GM18867 (cell line): ENCODE measurements around the gene STPG2.

Experiments used
- ATAC-seq: cut with Tn5 transposase; IDR thresholded peaks from one replicate; pipeline ENCODE4 v1.9.1; 2021; ENCODE audit warnings: mild to moderate bottlenecking, moderate library complexity; ENCODE audit not compliant: unreplicated experiment

The STPG2 gene

DNA sequence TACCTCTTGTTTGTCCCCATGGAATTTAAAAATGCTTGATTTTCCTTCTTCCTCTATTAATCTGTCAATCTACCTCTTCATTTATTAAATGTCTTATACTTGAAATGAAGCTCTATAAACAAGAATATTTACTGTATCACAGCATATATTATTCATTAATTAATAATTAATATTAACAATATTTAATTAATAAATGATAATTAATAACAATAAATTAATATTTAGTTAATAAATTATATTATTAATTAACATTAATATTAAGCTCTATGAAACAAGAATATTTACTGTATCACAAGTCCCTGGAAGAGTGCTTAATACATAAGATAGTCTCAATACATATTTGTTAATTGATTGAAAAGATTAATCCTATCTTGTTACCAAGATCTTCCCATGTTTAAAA is 306.6 kb downstream of the STPG2 start:
- ATAC-seq = no peak

DNA sequence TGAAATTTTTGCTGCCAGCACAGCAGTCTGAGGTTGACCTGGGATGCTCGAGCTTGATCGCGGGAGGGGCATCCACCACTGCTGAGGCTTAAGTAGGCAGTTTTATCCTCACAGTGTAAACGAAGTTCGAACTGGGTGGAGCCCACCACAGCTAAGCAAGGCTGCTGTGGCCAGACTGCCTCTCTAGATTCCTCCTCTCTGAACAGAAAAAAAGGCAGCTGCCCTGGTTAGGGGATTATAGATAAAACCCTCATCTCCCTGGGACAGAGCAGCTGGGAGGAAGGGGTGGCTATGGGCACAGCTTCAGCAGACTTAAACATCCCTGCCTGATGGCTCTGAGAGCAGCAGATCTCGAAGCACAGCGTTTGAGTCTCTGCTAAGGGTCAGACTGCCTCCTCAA is 314.6 kb downstream of the STPG2 start:
- ATAC-seq = no peak

DNA sequence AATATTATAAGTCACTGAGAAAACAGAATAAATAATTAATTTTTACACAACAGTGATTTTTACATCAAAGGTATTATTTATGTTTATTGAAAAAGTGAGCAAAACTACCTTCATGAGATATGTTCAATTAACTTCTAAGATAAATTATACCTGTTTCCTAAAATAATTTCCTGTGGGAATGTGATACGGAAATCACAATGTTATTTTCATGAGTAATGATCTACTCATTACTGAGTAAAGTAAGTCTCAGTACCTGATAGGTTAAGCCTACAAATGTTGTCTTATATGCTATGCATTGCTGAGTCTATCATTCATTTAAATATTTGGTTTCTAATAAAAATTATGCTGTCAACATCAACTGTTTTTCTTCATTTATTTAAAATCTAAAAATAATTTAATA is 324.0 kb downstream of the STPG2 start:
- no peak for ATAC-seq

DNA sequence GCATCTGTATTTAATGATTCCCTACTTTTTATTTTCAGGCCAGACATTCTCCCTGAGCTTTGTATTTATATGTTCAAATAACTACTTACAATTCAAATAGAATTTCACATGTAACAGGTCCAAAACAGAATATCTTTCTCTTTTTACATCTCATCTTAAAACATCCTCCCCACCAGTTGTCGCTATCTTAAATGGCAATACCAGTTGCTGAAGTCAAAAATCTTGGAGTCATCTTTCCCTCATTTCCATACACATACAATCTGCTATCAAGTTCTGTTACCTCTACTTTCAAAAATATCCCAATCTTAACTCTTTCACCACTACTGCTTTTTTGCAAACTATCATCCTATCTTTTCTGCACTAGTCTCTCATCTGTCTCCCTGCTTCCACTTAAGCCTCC is 330.5 kb downstream of the STPG2 start:
- no peak for ATAC-seq

DNA sequence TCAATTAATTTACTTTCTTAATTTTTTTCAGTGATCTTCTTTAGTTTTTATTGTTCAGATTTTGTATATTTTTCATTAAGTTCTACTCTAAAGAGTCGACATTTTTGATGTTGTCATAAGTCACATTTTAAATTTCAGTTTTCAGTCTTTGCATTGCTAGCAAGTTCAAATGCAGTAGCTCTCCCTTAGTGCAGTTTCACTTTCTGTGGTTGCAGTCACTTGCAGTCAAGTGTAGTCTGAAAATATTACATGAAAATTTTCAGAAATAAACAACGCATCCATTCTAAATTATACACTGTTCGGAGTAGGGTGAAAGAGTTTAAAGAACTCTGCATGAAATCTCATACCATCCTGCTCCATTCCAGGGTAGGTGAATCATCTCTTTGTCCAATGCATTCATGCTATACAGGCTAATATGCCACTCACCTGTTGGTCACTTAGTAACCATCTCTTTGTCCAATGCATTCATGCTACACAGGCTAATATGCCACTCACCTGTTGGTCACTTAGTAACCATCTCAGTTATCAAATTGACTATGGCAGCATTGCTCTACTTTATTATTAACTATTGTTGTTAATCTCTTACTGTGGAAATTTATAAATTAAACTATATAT is 356.9 kb downstream of the STPG2 start:
- no peak for ATAC-seq

DNA sequence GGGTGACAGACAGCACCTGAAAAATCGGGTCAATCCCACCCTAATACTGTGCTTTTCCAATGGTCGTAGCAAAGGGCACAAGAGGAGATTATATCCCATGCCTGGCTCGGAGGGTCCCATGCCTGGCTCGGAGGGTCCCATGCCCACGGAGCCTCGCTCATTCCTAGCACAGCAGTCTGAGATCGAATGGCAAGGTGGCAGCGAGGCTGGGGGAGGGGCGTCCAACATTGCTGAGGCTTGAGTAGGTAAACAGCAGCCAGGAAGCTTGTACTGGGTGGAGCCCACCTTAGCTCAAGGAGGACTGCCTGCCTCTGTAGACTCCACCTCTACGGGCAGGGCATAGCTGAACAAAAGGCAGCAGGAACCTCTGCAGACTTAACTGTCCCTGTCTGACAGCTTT is 365.1 kb downstream of the STPG2 start:
- ATAC-seq = no peak

DNA sequence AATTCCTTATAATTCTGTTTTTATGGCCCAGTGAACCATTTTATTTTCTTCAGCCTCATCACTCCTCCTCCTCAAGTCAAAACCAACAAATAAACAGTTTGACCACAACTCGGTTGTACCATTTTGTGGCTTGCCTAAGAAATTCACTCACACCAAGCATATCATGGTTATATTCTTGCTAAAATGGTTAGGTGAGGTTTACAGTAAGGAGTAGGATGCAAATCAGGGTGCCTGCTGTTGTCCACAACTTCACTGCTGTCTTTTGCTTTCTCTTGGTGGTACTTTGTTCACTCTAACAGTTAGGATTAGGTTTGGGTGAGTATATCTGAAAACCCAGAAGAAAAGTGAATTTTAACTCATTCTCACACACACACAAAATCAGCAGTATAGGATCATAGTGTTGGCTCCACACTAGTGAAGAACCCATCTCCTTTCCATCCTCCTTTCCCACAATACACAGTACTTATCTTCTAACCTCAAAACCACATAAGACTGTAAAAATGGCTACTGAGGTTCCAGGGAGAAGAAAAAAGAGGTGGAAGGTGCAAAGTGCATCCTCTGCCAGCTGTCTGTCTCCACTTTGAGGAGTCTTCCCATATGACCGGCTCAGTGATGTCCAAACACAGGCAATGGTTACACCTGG is 368.8 kb downstream of the STPG2 start:
- no peak for ATAC-seq

DNA sequence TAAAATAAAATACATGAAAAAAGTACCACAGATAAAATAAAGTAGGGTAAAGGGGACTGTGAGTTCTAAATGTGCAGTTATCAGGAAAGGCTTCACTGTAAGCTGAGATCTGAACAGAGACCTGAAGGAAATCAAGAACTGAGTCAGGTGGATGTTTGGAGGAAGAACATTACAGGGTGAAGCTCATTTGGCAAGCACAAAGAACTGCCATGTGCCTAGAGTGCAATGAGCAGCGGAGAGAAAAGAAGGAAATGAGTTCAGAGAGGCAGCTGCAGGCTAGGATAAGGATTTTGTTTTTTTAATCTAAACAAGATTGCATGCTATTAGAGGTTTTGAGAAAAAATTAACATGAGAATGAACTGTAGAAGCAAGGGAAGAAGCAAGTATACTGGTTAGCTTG is 373.1 kb downstream of the STPG2 start:
- ATAC-seq = no peak

DNA sequence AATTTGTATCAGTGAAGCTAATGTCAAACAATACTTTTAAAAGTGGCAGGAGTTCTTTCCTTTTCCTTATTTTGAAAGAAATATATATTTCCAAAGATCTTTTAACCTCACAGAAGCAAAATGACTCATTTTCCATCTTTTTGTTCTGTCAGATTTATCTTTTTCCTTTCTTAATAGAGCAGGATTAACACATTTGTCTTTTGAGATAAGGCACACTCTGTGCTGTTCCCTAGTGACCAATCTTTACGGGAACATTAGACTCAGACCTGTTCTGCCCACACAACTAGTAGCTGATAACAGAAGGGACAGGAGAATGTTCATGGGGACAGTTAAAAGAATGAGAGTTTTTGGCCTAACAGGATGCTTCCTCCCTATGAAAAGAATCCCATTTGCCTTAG is 381.2 kb downstream of the STPG2 start:
- ATAC-seq = no peak

DNA sequence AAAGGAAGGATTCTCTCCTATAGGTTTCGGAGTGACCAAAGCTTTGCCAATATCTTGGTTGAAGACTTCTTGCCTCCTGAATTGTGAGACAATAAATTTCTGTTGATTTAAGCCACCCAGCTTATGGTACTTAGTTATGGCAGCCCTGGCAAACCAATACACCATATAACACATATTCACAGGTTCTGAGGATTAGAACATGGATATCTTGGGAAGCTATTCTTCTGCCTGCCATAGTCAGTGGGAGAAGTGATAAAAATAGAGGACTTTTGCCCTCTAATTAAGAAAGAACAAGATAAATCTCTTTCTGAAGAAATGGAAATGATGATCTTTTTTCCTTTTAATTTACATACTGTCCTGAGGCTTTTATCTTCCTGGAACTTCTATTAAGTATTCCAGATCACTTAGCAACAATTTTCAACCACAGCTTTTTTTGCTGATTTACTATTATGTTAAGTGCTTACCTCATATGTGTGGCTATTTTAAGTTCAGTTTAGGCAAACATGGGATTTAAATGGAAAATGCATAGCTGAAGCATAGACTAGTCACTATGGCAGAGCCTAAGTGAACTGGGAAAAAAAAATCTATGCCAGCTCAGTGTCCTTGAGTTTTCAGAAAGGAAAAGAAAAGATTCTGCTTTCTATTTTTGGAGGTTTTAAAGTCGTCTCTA is 381.7 kb downstream of the STPG2 start:
- no peak for ATAC-seq

DNA sequence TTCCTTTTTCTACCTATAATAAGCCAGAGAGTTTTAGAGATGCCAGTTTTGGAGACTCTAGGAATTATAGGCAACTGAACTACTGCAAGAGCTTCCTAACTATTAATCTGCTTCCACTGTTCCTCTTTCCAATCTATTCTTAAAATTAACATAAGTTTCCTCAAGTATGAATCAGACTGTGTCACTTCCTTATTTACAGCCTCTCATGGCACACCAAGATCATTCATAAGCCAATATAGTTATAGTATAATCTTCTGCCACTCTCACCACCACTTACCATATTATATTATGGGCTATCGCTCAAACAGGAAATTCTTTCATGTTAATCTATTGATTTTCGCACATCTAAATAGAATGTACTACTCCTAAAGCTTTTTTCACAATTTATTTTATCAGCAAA is 383.5 kb downstream of the STPG2 start:
- no peak for ATAC-seq

DNA sequence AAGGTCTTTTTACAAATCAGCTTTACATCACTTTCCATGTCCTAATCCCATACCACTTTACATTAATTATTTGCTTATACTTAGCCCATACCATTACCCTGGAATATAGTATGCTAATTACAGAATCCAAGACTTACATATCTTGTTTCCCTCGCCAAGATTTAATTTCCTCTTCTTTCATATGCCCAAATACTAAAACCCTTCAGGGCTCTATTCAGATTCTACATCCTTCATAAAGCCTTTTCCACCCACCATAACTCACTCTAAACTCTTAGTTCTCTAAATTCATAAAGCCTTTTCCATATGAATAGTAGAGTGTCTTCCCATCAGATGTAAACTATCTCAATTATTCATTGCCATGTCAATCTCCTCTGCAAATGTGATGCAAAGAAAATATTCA is 390.7 kb downstream of the STPG2 start:
- no peak for ATAC-seq

DNA sequence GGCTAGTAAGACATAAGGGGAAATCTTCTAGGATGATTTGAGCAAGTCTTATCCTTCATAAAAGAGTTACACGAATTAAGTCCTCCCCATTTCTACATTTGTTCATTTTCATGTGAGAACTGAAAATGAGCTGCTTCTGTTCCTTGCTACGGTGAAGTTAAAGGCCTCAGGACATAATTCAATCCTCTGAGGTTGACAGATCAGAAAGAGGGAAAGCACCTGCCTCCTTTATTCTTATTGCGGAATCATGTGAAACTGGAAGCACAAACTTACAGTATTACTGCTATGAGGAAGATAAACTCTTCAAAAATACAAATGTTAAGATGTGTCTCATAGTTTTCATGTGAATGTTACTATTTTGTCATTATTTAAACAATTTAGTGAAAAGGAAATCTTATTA is 395.3 kb downstream of the STPG2 start:
- peak; percentile 63 for ATAC-seq

DNA sequence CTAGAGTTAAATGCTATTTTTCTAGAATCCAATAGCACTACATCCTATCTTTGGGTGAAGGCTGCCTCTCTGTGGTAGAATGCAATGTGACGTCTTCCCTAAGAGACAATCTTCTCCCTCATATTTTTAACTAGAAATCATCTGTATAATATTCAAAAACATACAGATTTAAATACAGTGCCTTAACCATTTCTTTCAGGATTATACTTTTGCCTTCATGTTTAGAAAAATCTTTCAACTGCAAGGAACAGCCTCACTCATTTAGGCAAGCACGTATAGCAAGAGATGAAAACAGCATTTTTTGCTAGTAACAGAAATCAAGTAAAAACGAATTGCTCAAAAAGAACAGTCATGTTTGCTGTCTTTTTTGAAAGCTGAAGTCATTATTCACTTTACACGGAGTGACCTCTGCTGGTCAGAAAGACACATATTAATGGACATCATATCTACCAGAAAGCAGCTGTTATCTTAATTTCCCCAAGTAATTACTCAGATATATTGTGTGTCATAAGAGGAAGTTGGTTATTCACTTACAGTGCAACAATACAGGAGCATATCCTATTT is 422.3 kb downstream of the STPG2 start:
- no peak for ATAC-seq

DNA sequence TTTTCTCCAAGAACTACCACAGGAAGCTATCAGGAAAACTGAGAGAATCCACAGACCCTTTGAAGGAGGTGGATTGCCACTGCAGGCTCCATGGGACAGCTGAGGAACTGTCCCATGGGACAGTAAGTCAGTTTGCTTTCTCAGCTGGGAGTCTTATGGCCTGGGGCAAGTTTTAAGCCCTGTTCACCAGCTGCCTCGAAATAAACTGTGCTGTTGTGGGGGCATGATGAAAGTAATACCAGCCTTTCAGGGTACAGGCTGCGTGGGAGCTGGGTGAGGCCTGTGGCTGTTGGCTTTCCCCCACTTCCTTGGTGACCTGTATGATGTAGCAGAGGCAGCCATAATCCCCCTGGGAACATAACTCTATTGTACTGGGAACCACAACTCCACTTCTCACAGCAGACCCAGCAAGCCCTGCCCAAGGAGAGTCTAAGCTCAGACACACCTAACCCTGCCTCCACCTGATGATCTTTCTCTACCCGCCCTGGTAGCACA is 452.1 kb downstream of the STPG2 start:
- ATAC-seq = no peak

DNA sequence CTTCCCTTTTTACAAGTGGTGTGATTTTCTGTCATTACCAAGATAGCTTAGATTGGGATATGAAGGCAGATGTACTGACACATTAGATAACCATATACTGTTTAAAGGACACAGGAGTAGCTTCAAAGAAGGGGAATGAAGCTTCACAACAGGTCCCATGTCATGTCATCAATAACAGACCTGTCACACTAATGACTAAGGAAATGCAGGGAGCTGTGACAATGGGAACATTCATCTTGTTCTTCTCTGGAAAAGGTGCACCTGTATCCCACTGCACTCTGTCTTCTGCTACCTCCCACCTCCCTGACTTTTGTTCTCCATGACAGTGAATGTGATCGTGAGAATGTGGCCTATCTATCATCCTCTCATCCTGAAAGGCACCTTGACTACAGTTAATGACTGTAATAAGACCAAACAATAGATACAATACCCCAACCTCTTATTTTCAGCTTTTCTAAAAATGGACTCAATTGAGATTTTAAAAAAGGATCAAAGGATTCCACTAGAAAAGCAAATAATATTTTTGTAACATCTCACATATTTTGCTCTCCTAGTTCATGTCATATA is 472.5 kb downstream of the STPG2 start:
- no peak for ATAC-seq

DNA sequence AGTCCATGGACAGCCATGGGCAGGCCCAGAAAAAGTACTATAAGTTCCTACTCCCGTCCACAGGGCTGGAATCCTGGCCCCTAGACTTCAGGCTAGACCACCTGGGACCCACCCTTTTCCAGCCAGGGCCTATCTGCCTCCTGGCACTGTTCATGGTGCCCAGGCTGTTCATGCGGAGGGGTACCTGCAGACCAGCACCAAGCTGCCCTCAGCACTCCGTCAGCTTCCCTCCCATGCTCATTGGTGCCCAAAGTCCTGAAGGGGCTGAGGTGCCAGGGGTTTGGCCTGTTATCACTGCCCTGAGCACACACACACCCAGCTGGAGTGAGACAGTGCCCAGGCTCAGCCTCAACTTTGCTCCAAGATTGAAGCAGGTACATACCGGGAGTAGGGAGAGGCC is 477.7 kb downstream of the STPG2 start:
- ATAC-seq = no peak

DNA sequence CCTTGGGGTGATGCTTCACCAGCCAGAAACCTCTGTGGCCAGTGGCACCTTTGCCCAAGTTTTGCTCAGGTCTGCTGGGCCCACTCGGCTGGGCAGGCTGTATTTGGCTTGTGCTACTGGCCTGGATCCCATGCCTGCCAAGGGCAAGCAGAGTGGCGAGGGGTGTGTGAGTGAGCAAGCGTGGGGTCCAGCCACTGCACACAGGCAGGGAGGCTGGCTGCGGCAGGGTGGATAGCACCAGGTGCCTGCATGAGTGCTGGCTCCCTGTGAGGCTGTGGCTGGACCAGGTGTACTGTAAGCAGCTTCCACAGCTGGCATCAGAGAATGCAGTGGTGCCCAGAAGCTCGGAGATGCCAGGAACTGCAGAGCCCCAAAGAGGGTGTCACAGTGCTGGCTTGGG is 478.5 kb downstream of the STPG2 start:
- ATAC-seq = no peak

DNA sequence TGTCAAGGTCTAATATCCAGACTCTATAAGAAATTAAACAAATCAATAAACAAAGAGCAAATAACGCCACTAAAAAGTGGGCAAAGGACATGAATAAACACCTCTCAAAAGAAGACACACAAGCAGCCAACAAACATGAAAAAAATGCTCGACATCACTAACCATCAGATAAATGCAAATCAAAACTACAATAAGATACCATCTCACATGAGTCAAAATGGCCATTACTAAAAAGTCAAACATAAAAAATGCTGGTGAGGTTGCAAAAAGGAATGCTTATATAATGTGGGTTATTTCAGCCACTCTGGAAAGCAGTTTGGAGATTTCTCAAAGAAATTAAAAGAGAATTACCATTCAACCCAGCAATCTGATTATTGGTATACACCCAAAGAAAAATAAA is 481.1 kb downstream of the STPG2 start:
- ATAC-seq = no peak

DNA sequence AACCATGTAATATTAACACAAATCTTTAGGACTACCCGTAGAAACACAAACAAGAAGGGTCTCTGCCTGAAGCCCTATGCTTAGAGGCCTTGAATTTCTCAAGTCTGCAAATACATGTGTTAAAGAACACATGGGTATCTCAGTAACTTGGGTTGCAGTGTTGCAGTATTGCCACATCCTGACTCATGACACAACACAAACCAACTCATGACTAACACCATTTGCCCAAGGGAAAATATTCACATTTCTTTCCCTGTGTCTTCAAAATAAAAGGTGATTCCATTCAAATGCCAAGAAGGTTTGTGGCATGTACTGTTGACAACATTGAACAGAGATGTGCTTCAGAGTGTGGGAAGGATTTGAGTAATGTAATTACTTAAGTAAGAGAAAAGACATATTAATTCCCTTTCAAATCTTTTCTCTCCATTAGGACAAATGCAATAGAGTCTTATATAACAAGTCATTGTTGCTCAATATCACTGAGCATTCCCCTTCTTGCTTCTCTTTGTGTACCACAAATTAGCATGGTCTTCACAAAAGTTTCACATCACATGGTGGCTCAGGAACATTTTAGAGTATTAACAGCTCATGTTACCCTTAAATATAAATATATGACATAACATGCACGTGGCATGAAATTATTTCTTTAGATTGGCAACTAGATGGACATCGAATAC is 487.1 kb downstream of the STPG2 start:
- ATAC-seq = no peak

DNA sequence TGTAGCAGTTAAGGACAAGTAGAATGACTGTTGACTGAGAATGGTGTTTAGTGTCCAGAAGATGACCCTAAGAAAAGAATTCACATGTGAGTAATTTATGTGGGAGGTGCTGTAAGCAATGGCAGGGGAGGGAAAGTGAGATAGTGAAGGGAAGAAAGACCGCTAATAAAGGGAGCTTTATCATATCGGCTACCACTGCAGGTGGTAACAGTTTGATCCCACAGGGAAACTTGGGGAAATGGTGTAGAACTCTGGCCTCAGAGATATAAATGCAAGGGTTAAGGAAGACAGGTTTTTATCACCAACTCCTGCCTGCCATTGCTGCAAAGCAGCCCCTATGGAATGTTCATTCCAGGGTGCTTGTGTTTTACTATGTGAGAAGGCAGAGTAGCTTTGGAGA is 489.6 kb downstream of the STPG2 start:
- ATAC-seq = no peak
